Muscle of leg (tissue), 11 donors: ENCODE data around the gene VWA3B. TPM values are rescaled to one million over a fixed set of nuclear protein-coding genes. Genes with fewer than 3 reads are reported as not detected.
"Not testable (repeated sequence)": the region's sequence is repeated elsewhere in the genome, so short reads cannot be mapped to it uniquely, and the experiment has no call there.

Experiments
- DNase-seq: peaks from one replicate; pipeline ENCODE4 v3.0.0; 2013
- H3K27ac ChIP-seq: one replicate; pipeline ENCODE4 v1.5.1; 2013; ENCODE audit warnings: mild to moderate bottlenecking, low read length, control low read depth
- H3K27me3 ChIP-seq: one replicate; pipeline ENCODE4 v1.6.1; 2013; ENCODE audit warnings: low read length; ENCODE audit not compliant: control insufficient read depth, insufficient read depth
- H3K36me3 ChIP-seq: one replicate; pipeline ENCODE4 v1.6.1; 2013; ENCODE audit warnings: low read length; ENCODE audit not compliant: control insufficient read depth, insufficient read depth
- H3K4me1 ChIP-seq: one replicate; pipeline ENCODE4 v1.6.1; 2013; ENCODE audit warnings: low read length; ENCODE audit not compliant: control insufficient read depth, insufficient read depth
- H3K4me3 ChIP-seq: one replicate; pipeline ENCODE4 v1.5.1; 2013; ENCODE audit warnings: low read length, control low read depth
- H3K9me3 ChIP-seq: replicated peaks from 2 replicates; pipeline ENCODE4 v1.6.1; 2013; ENCODE audit warnings: low read depth, low read length; ENCODE audit not compliant: control insufficient read depth
- WGBS: methylation state at CpG from one replicate; pipeline ENCODE4 v1.1.5; 2013; ENCODE audit warnings: missing lambda C conversion rate; ENCODE audit not compliant: insufficient coverage; 5-methylcytosine and 5-hydroxymethylcytosine counted together
- polyA plus RNA-seq, 8 donors: library from polyadenylated mRNA; unstranded; fragments of 120-200 nt; gene quantifications; one replicate each; pipeline versions ENCODE4 v1.2.1 to v1.2.3, GENCODE V29; 2013; ENCODE audit warnings: inconsistent platforms in 1 of 8, low replicate concordance in 1 of 8; ENCODE audit not compliant: insufficient read length in 8 of 8, insufficient read depth in 1 of 8
- total RNA-seq: library from RNA; stranded (reverse); fragments of 120-200 nt; gene quantifications from one replicate; pipeline ENCODE4 v1.2.4, GENCODE V29; 2013

Gene VWA3B
- total and polyA plus RNA-seq, 9 donors: 0.13 to 1.3 (median 0.57) TPM; not detected in 1

DNA sequence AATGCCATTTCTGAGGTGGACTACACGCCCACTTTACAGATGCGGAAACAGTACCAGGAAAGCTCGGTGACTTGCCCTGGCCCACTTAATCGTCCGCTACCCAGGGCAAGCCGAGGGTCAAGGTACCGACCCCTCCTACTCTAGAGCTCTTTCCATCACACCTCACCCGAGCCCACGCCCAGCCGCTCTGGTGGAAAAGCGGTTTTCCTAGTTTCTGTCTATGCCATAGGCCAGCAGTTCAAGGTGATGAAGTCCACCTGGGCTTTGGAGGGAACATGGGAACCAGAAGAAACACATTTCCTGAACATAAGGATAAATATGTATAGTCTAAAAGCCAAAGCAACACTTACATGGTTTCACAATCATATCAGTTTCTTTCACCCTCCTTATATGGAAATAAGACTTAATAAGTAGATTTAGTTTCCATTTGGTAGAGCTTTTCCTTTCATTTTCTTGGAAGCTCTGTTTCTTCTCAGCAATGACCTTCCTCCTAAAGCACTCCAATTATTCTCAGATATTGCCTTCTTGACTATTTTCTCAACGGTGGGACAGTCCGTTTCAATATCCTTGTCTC lies 567 bp downstream of the VWA3B start:
- Histone ChIP-seq H3K27ac (no peak overlapping the region), H3K4me3 (peak overlapping the region; percentile 43), H3K27me3 (peaks cover 19% of the 10 kb centered on the region), H3K9me3 (no peaks in the 10 kb centered on the region), H3K36me3 (no peaks in the 10 kb centered on the region), H3K4me1 (peaks cover 14% of the 10 kb centered on the region)
- peak; percentile 12 for DNase-seq
- 22% methylated on average over 9 of the region's 13 CpGs for WGBS

DNA sequence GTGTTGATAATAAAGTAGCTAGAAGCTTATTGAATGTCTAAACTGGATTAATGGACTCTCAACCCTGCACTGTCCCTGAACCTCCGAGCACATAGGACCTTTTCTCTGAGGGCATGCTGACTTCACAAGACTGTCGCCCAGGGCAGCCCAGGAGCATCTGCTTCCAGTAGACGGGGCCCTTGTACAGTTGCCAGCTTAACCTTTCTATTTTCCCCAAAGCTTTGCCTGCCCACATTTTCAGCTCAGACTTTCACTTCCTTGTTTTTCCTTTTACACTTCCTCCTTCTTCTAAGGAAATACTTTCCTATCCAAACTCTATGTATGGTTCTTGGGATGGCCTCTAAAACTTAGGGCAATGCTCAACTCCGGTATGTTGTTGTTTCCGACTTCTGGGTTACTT lies 1.3 kb downstream of the VWA3B start:
- WGBS: 73% methylated on average over 3 of the region's 5 CpGs
- Histone ChIP-seq H3K9me3 (no peaks in the 10 kb centered on the region), H3K4me3 (no peak overlapping the region), H3K4me1 (peaks cover 14% of the 10 kb centered on the region), H3K27ac (no peak overlapping the region), H3K27me3 (peaks cover 19% of the 10 kb centered on the region), H3K36me3 (no peaks in the 10 kb centered on the region)
- peak; percentile 81 for DNase-seq

DNA sequence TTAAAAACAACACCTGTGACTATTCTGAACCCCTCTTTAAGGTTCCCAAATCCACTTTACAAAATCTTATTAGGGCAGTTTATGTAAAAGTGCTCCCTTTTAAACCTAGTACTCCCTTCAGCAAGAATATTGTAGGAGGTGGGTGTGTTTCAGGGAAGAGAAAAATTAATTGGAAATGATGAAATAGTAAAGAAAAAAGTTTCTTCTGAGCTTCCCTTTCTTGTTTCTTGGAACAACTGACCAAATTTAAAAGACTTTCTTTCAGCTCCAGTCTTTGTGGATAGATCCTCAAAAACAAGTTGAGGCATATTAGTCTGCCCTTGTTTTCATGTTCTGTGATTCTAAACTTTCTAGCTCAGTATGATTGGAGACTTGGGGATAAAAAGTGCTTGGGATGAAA lies 3.0 kb downstream of the VWA3B start:
- Histone ChIP-seq H3K27ac (no peak overlapping the region), H3K27me3 (peaks cover 18% of the 10 kb centered on the region), H3K9me3 (no peaks in the 10 kb centered on the region), H3K36me3 (no peaks in the 10 kb centered on the region), H3K4me3 (no peak overlapping the region), H3K4me1 (peaks cover 14% of the 10 kb centered on the region)
- no peak for DNase-seq

DNA sequence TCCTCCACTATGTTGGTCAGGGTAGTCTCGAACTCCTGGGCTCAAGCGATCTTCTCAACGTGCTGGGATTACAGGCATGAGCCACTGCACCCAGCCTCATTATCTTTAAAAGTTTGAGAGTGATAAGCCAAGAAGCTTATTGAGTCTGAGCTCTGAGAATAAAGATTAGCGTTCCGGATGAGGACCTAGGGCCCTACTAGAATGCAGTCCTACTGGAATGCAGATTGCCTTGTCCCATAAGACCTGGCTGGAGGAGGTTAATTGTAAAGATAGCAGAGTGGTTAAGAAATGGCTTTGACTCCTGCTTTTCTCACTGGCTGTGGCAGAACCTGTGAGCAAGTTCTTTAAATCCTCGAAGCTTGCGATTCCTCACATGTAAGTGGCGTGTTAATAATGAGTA lies 4.0 kb downstream of the VWA3B start:
- DNase-seq: no peak
- Histone ChIP-seq H3K27me3 (peaks cover 12% of the 10 kb centered on the region), H3K4me3 (no peak overlapping the region), H3K27ac (no peak overlapping the region), H3K36me3 (no peaks in the 10 kb centered on the region), H3K9me3 (no peaks in the 10 kb centered on the region), H3K4me1 (peaks cover 14% of the 10 kb centered on the region)
- 63% methylated on average over 4 of the region's 8 CpGs for WGBS

DNA sequence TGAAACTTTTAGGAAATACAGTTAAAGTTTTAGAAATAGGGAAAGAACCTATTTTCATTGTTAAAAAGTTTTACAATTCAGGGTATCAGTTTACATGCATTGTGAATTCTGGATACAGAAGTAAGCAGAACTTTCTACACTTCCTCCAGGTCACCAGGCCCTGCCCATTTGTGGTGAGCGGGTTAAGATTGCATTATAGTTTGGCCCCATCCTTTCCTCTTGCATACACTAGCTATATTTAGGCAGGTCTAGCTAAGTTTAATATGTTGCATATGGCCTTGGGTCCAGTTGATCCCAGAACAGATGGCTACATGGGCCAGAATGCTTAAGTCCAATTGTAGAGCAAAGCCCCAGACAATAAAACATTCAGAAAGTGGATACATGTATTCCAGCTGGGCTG lies 4.8 kb downstream of the VWA3B start:
- Histone ChIP-seq H3K9me3 (no peaks in the 10 kb centered on the region), H3K4me3 (no peak overlapping the region), H3K27ac (no peak overlapping the region), H3K27me3 (peaks cover 8% of the 10 kb centered on the region), H3K4me1 (peaks cover 10% of the 10 kb centered on the region), H3K36me3 (no peaks in the 10 kb centered on the region)
- peak; percentile 28 for DNase-seq
- no CpG with 5 or more reads among the region's 1 CpG for WGBS

DNA sequence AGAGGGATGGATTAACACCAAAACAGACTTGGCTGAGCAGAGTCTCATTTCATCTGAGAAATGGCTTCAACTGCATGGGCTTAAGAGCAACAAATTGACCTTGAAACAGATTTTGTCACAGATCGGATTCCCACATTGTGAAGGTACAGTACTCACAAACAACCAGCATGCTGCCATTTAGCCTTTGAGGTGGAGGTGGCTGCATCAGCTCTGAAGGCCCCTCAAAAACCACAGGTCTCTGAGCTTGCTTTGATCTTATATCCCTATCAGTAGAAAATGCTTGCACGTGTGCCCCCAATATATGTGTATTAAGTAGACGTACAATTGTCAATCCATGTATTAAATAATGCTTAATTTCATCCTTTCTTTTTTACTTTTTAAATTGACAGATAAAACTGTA lies 6.2 kb downstream of the VWA3B start:
- Histone ChIP-seq H3K27me3 (no peaks in the 10 kb centered on the region), H3K4me1 (peaks cover 3% of the 10 kb centered on the region), H3K4me3 (no peak overlapping the region), H3K36me3 (no peaks in the 10 kb centered on the region), H3K27ac (no peak overlapping the region), H3K9me3 (no peaks in the 10 kb centered on the region)
- WGBS: no CpG with 5 or more reads among the region's 3 CpGs
- no peak for DNase-seq

DNA sequence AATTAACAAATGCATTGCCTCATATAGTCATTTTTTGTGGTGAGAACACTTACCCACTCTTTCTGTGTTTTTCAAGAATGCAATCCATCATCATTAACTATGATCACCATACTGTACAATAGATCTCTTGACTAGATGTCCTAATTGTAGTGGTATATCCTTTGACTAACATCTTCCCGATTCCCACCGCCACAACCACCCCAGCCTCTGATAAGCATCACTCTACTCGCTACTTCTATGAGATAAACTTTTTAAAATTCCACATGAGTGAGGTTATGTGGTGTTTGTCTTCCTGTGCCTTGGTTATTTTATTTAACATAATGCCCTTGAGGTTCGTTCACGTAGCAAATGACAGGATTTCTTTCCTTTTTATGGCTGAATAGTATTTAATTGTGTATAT lies 6.6 kb downstream of the VWA3B start:
- no peaks in the 10 kb centered on the region for H3K9me3 ChIP-seq
- H3K4me3 ChIP-seq: no peak overlapping the region
- no peaks in the 10 kb centered on the region for H3K27me3 ChIP-seq
- no peaks in the 10 kb centered on the region for H3K36me3 ChIP-seq
- WGBS: no CpG with 5 or more reads among the region's 5 CpGs
- H3K4me1 ChIP-seq: peaks cover 3% of the 10 kb centered on the region
- no peak overlapping the region for H3K27ac ChIP-seq
- no peak for DNase-seq

DNA sequence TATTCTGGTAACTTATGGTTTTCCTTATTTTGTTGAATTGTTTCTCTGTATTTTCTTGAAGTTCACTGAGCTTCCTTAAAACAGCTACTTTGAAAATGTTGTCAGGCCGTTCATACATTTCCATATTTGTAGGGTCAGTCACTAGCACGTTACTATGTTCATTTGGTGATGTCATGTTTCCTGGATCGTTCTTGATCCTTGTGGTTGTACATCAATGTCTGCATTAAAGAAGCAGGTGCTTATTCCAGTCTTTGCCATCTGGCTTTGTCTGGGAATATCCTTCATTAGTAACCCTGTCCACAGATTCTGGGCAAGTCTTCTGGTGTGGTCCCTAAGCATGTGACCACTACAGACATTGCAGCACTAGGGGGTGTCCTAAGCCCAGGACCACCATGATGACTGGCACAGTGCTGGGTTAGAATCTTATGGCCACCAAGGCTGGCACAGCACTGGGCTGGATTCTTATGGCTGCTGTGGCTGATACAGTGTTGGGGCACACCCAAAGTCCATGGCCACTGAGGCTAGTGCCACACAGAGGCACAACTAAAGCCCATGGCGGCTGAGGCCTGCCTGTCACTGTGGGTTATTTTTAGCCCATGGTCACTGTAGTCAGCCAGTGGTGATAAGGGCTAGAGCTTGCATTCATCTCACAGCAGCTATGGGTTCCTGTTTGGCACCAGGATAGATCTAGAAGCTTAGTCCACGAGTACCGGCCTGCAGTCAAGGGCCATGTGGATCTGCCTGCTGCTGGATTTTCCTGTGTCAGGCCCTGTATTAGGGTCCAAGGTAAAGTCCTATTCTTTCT lies 13.2 kb downstream of the VWA3B start:
- no peak overlapping the region for H3K4me3 ChIP-seq
- no peaks in the 10 kb centered on the region for H3K36me3 ChIP-seq
- no peaks in the 10 kb centered on the region for H3K4me1 ChIP-seq
- WGBS: 79% methylated on average over 4 of the region's 6 CpGs
- no peaks in the 10 kb centered on the region for H3K27me3 ChIP-seq
- peaks cover 13% of the 10 kb centered on the region for H3K9me3 ChIP-seq
- DNase-seq: no peak
- H3K27ac ChIP-seq: no peak overlapping the region

DNA sequence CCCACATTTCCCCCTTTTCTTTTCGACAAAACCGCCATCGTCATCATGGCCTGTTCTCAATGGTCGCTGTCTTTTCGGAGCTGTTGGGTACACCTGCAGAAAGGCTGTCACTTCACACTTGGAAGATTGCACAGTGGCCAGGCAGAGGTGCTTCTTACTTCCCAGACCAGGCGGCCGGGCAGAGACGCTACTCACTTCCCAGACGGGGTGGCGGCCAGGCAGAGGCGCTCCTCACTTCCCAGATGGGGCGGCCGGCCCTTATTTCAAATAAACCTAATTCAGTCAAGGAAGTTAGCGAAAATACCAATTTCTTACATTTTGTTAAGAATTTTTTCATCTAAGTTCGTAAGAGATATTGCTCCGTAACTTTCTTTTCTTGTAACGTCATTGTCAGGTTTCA lies 15.3 kb downstream of the VWA3B start:
- not testable (repeated sequence) for DNase-seq, H3K4me3 ChIP-seq, H3K27me3 ChIP-seq, H3K27ac ChIP-seq, H3K4me1 ChIP-seq, H3K36me3 ChIP-seq
- peaks cover 13% of the 10 kb centered on the region for H3K9me3 ChIP-seq
- WGBS: 92% methylated on average over 4 of the region's 17 CpGs

DNA sequence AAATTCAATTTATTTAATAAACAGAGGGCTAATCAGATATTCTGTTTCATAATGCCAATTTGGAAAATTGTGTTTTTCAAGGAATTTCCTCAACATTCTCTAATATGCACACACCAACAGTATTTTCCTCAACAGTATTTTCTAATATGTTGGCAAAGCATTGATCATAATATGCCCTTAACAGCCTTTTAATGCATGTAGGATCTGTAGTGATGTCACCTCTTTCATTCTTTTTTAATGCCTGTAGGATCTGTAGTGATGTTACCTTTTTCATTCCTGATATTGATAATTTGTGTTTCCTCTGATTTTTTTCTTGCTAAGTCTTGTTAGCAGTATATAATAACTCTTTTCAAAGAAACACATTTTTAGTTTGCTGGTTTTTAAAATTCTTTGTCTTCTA lies 15.9 kb downstream of the VWA3B start:
- Histone ChIP-seq H3K36me3 (no peaks in the 10 kb centered on the region), H3K27ac (no peak overlapping the region), H3K27me3 (no peaks in the 10 kb centered on the region), H3K4me1 (no peaks in the 10 kb centered on the region), H3K4me3 (no peak overlapping the region), H3K9me3 (peaks cover 13% of the 10 kb centered on the region)
- no peak for DNase-seq
